ENCODE data around the gene PNO1. TPM values are rescaled to one million over a fixed set of nuclear protein-coding genes. Genes with fewer than 3 reads are reported as not detected.

PNO1 gene
- total and polyA plus RNA-seq, 10 of the 15 experiments (the other 5 are each of a cell fraction or from before 2014, with no cell fraction given) = 9.7 to 60.2 (median 30.3) TPM

- TF ChIP-seq ZNF207 (IDR thresholded peaks at IDR 0.05; ENCODE audit: borderline replicate concordance) = peak; percentile 97; the same call in 1 of the 2 replicates
- TF ChIP-seq PML (IDR thresholded peaks at IDR 0.05; ENCODE audit: low read length) = peak; percentile 84
- TF ChIP-seq SREBF1 (IDR thresholded peaks at IDR 0.05; ENCODE audit: low read length) = no peak
- TF ChIP-seq MEF2A (IDR thresholded peaks at IDR 0.05; ENCODE audit: insufficient read depth, low read depth, low read length) = no peak
- TF ChIP-seq ASH2L (IDR thresholded peaks at IDR 0.05; ENCODE audit: borderline replicate concordance, low read depth) = no peak
- TF ChIP-seq SRF (IDR thresholded peaks at IDR 0.05; ENCODE audit: low read depth in 2 of 2, low read length in 2 of 2) = 0 out of 4 replicates have a peak, but pooled peaks of 1 of the 2 experiments have one; percentile 13
- no peak; the same call in 2 of the 3 replicates for TF ChIP-seq POU2F2 (IDR thresholded peaks at IDR 0.05; ENCODE audit: borderline replicate concordance, low read depth, low read length)
- TF ChIP-seq TARDBP (IDR thresholded peaks at IDR 0.05; ENCODE audit: borderline replicate concordance) = no peak
- TF ChIP-seq SMAD1 (IDR thresholded peaks at IDR 0.05; ENCODE audit: low read depth, partially characterized antibody) = no peak
- no peak for TF ChIP-seq ZSCAN29 (IDR thresholded peaks at IDR 0.05)
- TF ChIP-seq MAX (IDR thresholded peaks at IDR 0.05; ENCODE audit: low read depth, low read length) = peak; percentile 99
- TF ChIP-seq FOS (IDR thresholded peaks at IDR 0.05; ENCODE audit: borderline replicate concordance, extremely low read depth, insufficient read length) = no peak
Measured at GRCh38 chr2:68157402-68158133, at the start of gene PNO1 (continued).

- in situ Hi-C loops (cut with MboI) (no loop called here), intact Hi-C loops (cut with micrococcal nuclease; ENCODE audit: unreplicated experiment) (no loop called here)
- RAD21 ChIA-PET (ENCODE audit: unreplicated experiment) = interaction anchor here (0.9 kb wide), 1 partner anchor 12 kb away, joined by 3 read pairs; no protein-coding TSS in a partner anchor
- Histone ChIP-seq H3K4me2 (ENCODE audit: control insufficient read depth, insufficient read depth) (no peak overlapping the region), H3K27me3 (replicated peaks in 1 of 2; ENCODE audit: control insufficient read depth in 2 of 2, insufficient read depth in 2 of 2, low read length in 1 of 2) (no peaks in the 10 kb centered on the region), H3K9ac (ENCODE audit: control insufficient read depth, insufficient read depth, low read length) (no peak overlapping the region), H3K79me2 (ENCODE audit: control insufficient read depth, insufficient read depth, low read length) (no peaks in the 10 kb centered on the region), H3K9me3 (replicated peaks; ENCODE audit: control insufficient read depth, insufficient read depth, low read length) (peaks cover 4% of the 10 kb centered on the region; the same call in 1 of the 3 replicates), H3K4me1 (ENCODE audit: control insufficient read depth, insufficient read depth, low read length) (no peaks in the 10 kb centered on the region), H3K36me3 (ENCODE audit: control insufficient read depth in 2 of 2, insufficient read depth in 2 of 2, low read length in 1 of 2) (no peaks in the 10 kb centered on the region), H2AFZ (ENCODE audit: control insufficient read depth, low read depth, low read length) (no peak overlapping the region), H3K27ac (ENCODE audit: control insufficient read depth, insufficient read depth) (no peak overlapping the region), H3K4me3 (no peak overlapping the region), H4K20me1 (ENCODE audit: control insufficient read depth, insufficient read depth) (no peaks in the 10 kb centered on the region)
- 59% methylated on average over 3 of the region's 3 CpGs for WGBS (ENCODE audit: insufficient coverage, insufficient replicate concordance, low lambda C conversion rate, missing lambda C conversion rate)
- CTCF ChIA-PET = interaction anchor here (3.9 kb wide), 1 partner anchor 12 kb away, joined by 23 read pairs; no protein-coding TSS in a partner anchor
- no peak for FAIRE-seq
- BruUV-seq (replicated peaks) = no TSS peak
- SMC1A ChIA-PET (ENCODE audit: uncharacterized antibody, unreplicated experiment) = interaction anchor here (1.0 to 1.1 kb wide), 2 partner anchors 51 to 77 kb away, joined by 3 read pairs; no protein-coding TSS in a partner anchor
- no peak for ATAC-seq
- POLR2A ChIA-PET = no interaction called here
- DNase-seq (ENCODE audit: low read depth, low spot score) = no peak
- no peak for TF ChIP-seq SP1 (IDR thresholded peaks at IDR 0.05; ENCODE audit: low read depth, low read length)
- TF ChIP-seq ZNF592 (IDR thresholded peaks at IDR 0.05) = no peak
- TF ChIP-seq TAF1 (IDR thresholded peaks at IDR 0.05; ENCODE audit: borderline replicate concordance, low read depth, low read length) = no peak
- no peak for TF ChIP-seq IKZF1 (conservative IDR thresholded peaks at IDR 0.05)
- TF ChIP-seq PAX5 (IDR thresholded peaks at IDR 0.05; ENCODE audit: borderline replicate concordance, low read depth, low read length) = no peak
- TF ChIP-seq DPF2 (IDR thresholded peaks at IDR 0.05) = no peak
- TF ChIP-seq RAD21 (IDR thresholded peaks at IDR 0.05; ENCODE audit: insufficient read depth, low read depth, low read length) = no peak
- TF ChIP-seq CHD1 (IDR thresholded peaks at IDR 0.05; ENCODE audit: low read depth, low read length) = no peak
- no peak for TF ChIP-seq IKZF2 (IDR thresholded peaks at IDR 0.05)
Measured at GRCh38 chr2:68108120-68108519, 49.6 kb upstream of the PNO1 start.

Measured in GM12878 (cell line).